Natural killer cell (primary cell): ENCODE data around the gene TRAF2. TPM values are rescaled to one million over a fixed set of nuclear protein-coding genes. Genes with fewer than 3 reads are reported as not detected.

Experiments used
- ATAC-seq, 3 donors: fragments of 150-1000 bp in 2 of 3; fragments of 200-7000 bp in 1 of 3; cut with Tn5 transposase; 1 replicate in 1 of 3; 2 replicates in 2 of 3; pipeline ENCODE4 v1.10.0; 2021; ENCODE audit warnings: mild to moderate bottlenecking in 2 of 3, moderate library complexity in 2 of 3
- DNase-seq, 2 donors: peaks; one replicate each; pipeline versions ENCODE4 v3.0.0 to v3.0.0-alpha.2; 2013 to 2021; ENCODE audit warnings: mixed read lengths in 1 of 2
- H3K27ac ChIP-seq: one replicate; pipeline ENCODE4 v1.5.1; 2013; ENCODE audit warnings: mild to moderate bottlenecking, low read length
- H3K27me3 ChIP-seq: one replicate; pipeline ENCODE4 v1.6.1; 2013; ENCODE audit warnings: low read length; ENCODE audit not compliant: control insufficient read depth, insufficient read depth
- H3K36me3 ChIP-seq: one replicate; pipeline ENCODE4 v1.6.1; 2013; ENCODE audit warnings: low read length; ENCODE audit not compliant: control insufficient read depth, insufficient read depth
- H3K4me1 ChIP-seq: one replicate; pipeline ENCODE4 v1.6.1; 2013; ENCODE audit warnings: low read length; ENCODE audit not compliant: control insufficient read depth, insufficient read depth
- H3K4me3 ChIP-seq: one replicate; pipeline ENCODE4 v1.5.1; 2013; ENCODE audit warnings: low read length
- H3K9me3 ChIP-seq: one replicate; pipeline ENCODE4 v1.6.1; 2013; ENCODE audit warnings: low read length; ENCODE audit not compliant: control insufficient read depth, insufficient read depth
- H3K27ac Mint-ChIP-seq, 2 donors: one replicate each; pipeline ENCODE4 v1.8.0; 2022; ENCODE audit warnings: mild to moderate bottlenecking in 2 of 2, mixed read lengths in 2 of 2, moderate library complexity in 1 of 2
- H3K27me3 Mint-ChIP-seq, 2 donors: one replicate each; pipeline ENCODE4 v1.8.0; 2022; ENCODE audit warnings: low read depth in 2 of 2, mixed read lengths in 2 of 2
- H3K36me3 Mint-ChIP-seq: one replicate; pipeline ENCODE4 v1.8.0; 2022; ENCODE audit warnings: mixed read lengths
- H3K4me1 Mint-ChIP-seq, 2 donors: one replicate each; pipeline ENCODE4 v1.8.0; 2022; ENCODE audit warnings: mixed read lengths in 2 of 2
- H3K4me3 Mint-ChIP-seq: one replicate; pipeline ENCODE4 v1.8.0; 2022; ENCODE audit warnings: mild to moderate bottlenecking, moderate library complexity, mixed read lengths
- H3K9me3 Mint-ChIP-seq, 2 donors: one replicate each; pipeline ENCODE4 v1.8.0; 2022; ENCODE audit warnings: mixed read lengths in 2 of 2
- CTCF ChIP-seq: fragments of 200-600 bp; IDR thresholded peaks from one replicate; pipeline ENCODE4 v1.8.0; 2022; ENCODE audit warnings: antibody characterized with exemption
- WGBS: methylation state at CpG from one replicate; pipeline ENCODE4 v1.1.7; 2013; ENCODE audit warnings: missing lambda C conversion rate; ENCODE audit not compliant: insufficient coverage; 5-methylcytosine and 5-hydroxymethylcytosine counted together
- intact Hi-C: fragments of 100-400 bp; cut with micrococcal nuclease; formaldehyde crosslinking; loops from one replicate; pipeline ENCODE4 v1.14.2; 2022
- total RNA-seq, 4 donors: library from RNA; stranded (reverse); fragments of 120-200 nt in 1 of 4; gene quantifications; one replicate each; pipeline versions ENCODE4 v1.2.3 to v1.2.4, GENCODE V29; 2013 to 2022

TRAF2 gene
- total RNA-seq, 3 donors from 2014 or later (not counting 1 experiment from before 2014, with no cell fraction given): 17.4 to 35.5 (median 25.0) TPM

GRCh38 chr9:136969774-136970173 lies 83.5 kb downstream of the TRAF2 start:
- no peak for DNase-seq
- no peaks in the 10 kb centered on the region for H3K27me3 ChIP-seq
- H3K27me3 Mint-ChIP-seq: no peaks in the 10 kb centered on the region
- no peaks in the 10 kb centered on the region for H3K9me3 Mint-ChIP-seq
- H3K4me1 Mint-ChIP-seq: peaks cover 12 to 26% of the 10 kb centered on the region in 2 donors
- no peaks in the 10 kb centered on the region for H3K9me3 ChIP-seq
- no peaks in the 10 kb centered on the region for H3K36me3 ChIP-seq
- TF ChIP-seq CTCF: no peak
- intact Hi-C loops: no loop called here
- H3K27ac Mint-ChIP-seq: no peak overlapping the region
- peaks cover 45% of the 10 kb centered on the region for H3K4me1 ChIP-seq
- ATAC-seq: no peak
- H3K4me3 Mint-ChIP-seq: no peak overlapping the region
- 86% methylated on average over 4 of the region's 5 CpGs for WGBS
- H3K27ac ChIP-seq: no peak overlapping the region
- H3K36me3 Mint-ChIP-seq: no peaks in the 10 kb centered on the region
- no peak overlapping the region for H3K4me3 ChIP-seq

DNA sequence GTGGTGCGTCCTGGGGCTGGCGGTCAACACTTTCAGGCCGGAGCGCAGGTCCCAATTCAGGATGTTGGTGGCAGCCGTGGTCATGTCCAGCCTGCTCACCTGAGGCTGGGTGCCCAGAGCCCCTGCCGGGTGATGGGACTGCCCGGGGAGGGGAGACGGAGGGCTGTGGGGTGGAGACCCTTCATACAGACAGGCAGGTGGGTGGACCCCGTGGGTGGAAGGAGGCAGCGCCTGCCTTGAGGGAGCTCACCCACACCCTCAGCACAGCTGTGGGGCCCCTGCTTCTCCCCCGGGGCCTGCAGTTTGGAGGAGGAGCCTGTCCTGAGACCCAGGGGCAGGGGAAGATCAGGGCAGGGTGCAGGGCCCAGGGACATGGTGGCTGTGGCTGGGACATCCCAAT lies 84.0 kb downstream of the TRAF2 start:
- Histone ChIP-seq H3K36me3 (no peaks in the 10 kb centered on the region), H3K27me3 (no peaks in the 10 kb centered on the region), H3K4me3 (no peak overlapping the region), H3K4me1 (peaks cover 45% of the 10 kb centered on the region), H3K9me3 (no peaks in the 10 kb centered on the region), H3K27ac (no peak overlapping the region)
- DNase-seq (no peak), ATAC-seq (no peak)
- TF ChIP-seq CTCF: no peak
- H3K4me1 Mint-ChIP-seq: peaks cover 14 to 31% of the 10 kb centered on the region in 2 donors
- H3K27me3 Mint-ChIP-seq: no peaks in the 10 kb centered on the region
- intact Hi-C loops: no loop called here
- H3K27ac Mint-ChIP-seq: no peak overlapping the region
- 70% methylated on average over 11 of the region's 11 CpGs for WGBS
- no peaks in the 10 kb centered on the region for H3K36me3 Mint-ChIP-seq
- no peak overlapping the region for H3K4me3 Mint-ChIP-seq
- H3K9me3 Mint-ChIP-seq: no peaks in the 10 kb centered on the region

DNA sequence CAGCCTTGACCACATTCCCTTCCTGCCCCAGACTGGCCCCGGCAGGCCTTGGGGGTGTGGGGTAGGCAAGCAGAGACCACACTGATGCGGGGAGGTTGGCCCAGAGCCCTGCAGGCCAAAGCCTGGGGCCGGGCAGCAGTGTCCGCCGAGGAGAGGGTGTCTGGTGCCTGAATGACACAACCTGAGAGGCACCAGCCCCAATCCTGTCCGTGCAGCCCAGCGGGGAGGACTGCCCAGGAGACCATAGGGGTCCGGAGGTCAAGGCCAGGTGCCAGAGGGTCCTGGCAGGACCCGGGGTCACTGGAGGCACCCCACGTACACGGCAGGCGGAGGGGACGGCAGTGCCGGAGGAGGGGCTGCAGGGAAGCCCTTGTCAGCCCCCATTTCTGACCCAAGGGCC lies 85.4 kb downstream of the TRAF2 start:
- H3K27me3 Mint-ChIP-seq: no peaks in the 10 kb centered on the region
- H3K4me3 Mint-ChIP-seq: no peak overlapping the region
- H3K9me3 Mint-ChIP-seq: no peaks in the 10 kb centered on the region
- H3K4me3 ChIP-seq: no peak overlapping the region
- intact Hi-C loops: no loop called here
- no peak overlapping the region for H3K27ac ChIP-seq
- DNase-seq: no peak
- no peak for TF ChIP-seq CTCF
- no peak for ATAC-seq
- no peaks in the 10 kb centered on the region for H3K27me3 ChIP-seq
- peaks cover 46% of the 10 kb centered on the region for H3K4me1 ChIP-seq
- H3K4me1 Mint-ChIP-seq: peaks cover 6 to 34% of the 10 kb centered on the region in 2 donors
- H3K9me3 ChIP-seq: no peaks in the 10 kb centered on the region
- H3K36me3 ChIP-seq: no peaks in the 10 kb centered on the region
- 85% methylated on average over 14 of the region's 14 CpGs for WGBS
- no peaks in the 10 kb centered on the region for H3K36me3 Mint-ChIP-seq
- no peak overlapping the region for H3K27ac Mint-ChIP-seq

- no peaks in the 10 kb centered on the region for H3K36me3 ChIP-seq
- Mint-ChIP-seq H3K4me3 (no peak overlapping the region), H3K9me3 (no peaks in the 10 kb centered on the region), H3K27me3 (no peaks in the 10 kb centered on the region), H3K27ac (peak overlapping the region in 1 of 2 donors; percentile 38), H3K4me1 (peaks cover 6 to 39% of the 10 kb centered on the region in 2 donors), H3K36me3 (no peaks in the 10 kb centered on the region)
- DNase-seq (no peak), ATAC-seq (no peak)
- peaks cover 47% of the 10 kb centered on the region for H3K4me1 ChIP-seq
- no peaks in the 10 kb centered on the region for H3K27me3 ChIP-seq
- WGBS: 92% methylated on average over 11 of the region's 11 CpGs
- TF ChIP-seq CTCF: no peak
- H3K27ac ChIP-seq: no peak overlapping the region
- H3K4me3 ChIP-seq: no peak overlapping the region
- intact Hi-C loops: no loop called here
- H3K9me3 ChIP-seq: no peaks in the 10 kb centered on the region
Observed at GRCh38 chr9:136972335-136972734, 86.0 kb downstream of the TRAF2 start.
